Karpas-422 (cell line): ENCODE results near the gene TERF2IP. TPM values are rescaled to one million over a fixed set of nuclear protein-coding genes. Genes with fewer than 3 reads are reported as not detected.

ENCODE experiments used
- DNase-seq: peaks from one replicate; pipeline ENCODE4 v3.0.0-alpha.2; 2015
- H2AFZ ChIP-seq: fragments of 200-600 bp; sonication (generic); 2 replicates; pipeline ENCODE4 v1.6.1; 2014; ENCODE audit warnings: antibody characterized with exemption, low read length, mixed read lengths
- H3K27ac ChIP-seq: fragments of 200-600 bp; sonication (generic); 2 replicates; pipeline ENCODE4 v1.5.1; 2014; ENCODE audit warnings: mild to moderate bottlenecking, low read length, moderate library complexity
- H3K27me3 ChIP-seq: fragments of 200-600 bp; sonication (generic); 2 replicates; pipeline ENCODE4 v1.6.1; 2014; ENCODE audit warnings: low read length, mixed read lengths
- H3K36me3 ChIP-seq: fragments of 200-600 bp; sonication (generic); 2 replicates; pipeline ENCODE4 v1.6.1; 2014; ENCODE audit warnings: low read length, mixed read lengths; ENCODE audit not compliant: insufficient read depth
- H3K4me1 ChIP-seq: fragments of 200-600 bp; sonication (generic); 2 replicates; pipeline ENCODE4 v1.6.1; 2014; ENCODE audit warnings: mild to moderate bottlenecking, low read length, mixed read lengths
- H3K4me2 ChIP-seq: fragments of 200-600 bp; sonication (generic); 2 replicates; pipeline ENCODE4 v1.6.1; 2014; ENCODE audit warnings: low read length, low read depth, mild to moderate bottlenecking; ENCODE audit not compliant: poor library complexity, severe bottlenecking
- H3K4me3 ChIP-seq: fragments of 200-600 bp; sonication (generic); 2 replicates; pipeline ENCODE4 v1.5.1; 2014; ENCODE audit warnings: mild to moderate bottlenecking, antibody characterized with exemption, low read length, mixed read lengths
- H3K79me2 ChIP-seq: fragments of 200-600 bp; sonication (generic); 2 replicates; pipeline ENCODE4 v1.6.1; 2014; ENCODE audit warnings: mild to moderate bottlenecking, low read length, mixed read lengths
- H3K9ac ChIP-seq: fragments of 200-600 bp; sonication (generic); 2 replicates; pipeline ENCODE4 v1.6.0; 2014; ENCODE audit warnings: low read length
- H3K9me2 ChIP-seq: fragments of 200-600 bp; sonication (generic), shearing (Covaris generic); replicated peaks from 2 replicates; pipeline ENCODE4 v1.6.0; 2014; ENCODE audit warnings: mild to moderate bottlenecking, low read length, moderate library complexity; ENCODE audit not compliant: insufficient read depth
- H3K9me3 ChIP-seq: fragments of 300-700, 200-600 bp; sonication (generic); 2 replicates; pipeline ENCODE4 v1.6.1; 2014; ENCODE audit warnings: low read length, mixed read lengths
- H4K20me1 ChIP-seq: fragments of 200-600 bp; sonication (generic); 2 replicates; pipeline ENCODE4 v1.6.1; 2014; ENCODE audit warnings: mild to moderate bottlenecking, antibody characterized with exemption, low read length, low read depth; ENCODE audit not compliant: insufficient read depth
- total RNA-seq: library from RNA; depleted of rRNA; stranded (reverse); fragments of >200 nt; shearing (Covaris generic); gene quantifications from 2 replicates; pipeline ENCODE4 v1.2.3, GENCODE V29; 2014; ENCODE audit warnings: low replicate concordance

The TERF2IP gene
- total RNA-seq, 1 experiment from 2014 or later = 50.2 TPM

DNA sequence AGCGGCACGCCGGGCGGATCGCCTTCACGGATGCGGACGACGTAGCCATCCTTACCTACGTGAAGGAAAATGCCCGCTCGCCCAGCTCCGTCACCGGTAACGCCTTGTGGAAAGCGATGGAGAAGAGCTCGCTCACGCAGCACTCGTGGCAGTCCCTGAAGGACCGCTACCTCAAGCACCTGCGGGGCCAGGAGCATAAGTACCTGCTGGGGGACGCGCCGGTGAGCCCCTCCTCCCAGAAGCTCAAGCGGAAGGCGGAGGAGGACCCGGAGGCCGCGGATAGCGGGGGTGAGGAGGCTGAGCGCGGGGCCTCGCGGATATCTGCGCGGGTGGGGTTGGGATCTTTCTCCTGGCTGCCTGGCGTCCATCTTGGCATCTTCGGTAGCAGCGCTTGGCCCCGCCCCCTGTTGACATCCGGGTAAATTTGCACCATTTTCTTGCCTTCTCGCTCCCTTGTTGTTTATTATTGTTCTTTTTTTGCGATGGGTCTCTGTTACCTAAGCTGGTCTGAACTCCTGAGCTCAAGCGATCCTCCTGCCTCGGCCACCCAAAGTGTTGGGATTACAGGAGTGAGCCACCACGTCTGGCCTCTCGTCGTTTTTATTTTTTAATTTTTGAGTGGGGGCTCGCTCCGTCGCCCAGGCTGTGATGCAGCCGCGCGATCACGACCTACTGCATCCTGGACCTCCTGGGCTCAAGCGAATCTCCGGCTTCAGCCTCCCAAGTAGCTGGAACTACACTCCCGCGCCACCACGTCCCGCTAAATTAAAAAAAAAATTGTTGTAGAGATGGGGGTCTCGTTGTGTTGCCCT, 898 bp downstream of the TERF2IP start:
- H3K9me3 ChIP-seq = no peaks in the 10 kb centered on the region

GRCh38 chr16:75653922-75654321, 6.3 kb downstream of the TERF2IP start:
- Histone ChIP-seq H2AFZ (no peak overlapping the region), H3K27me3 (no peaks in the 10 kb centered on the region), H3K36me3 (peaks cover 45% of the 10 kb centered on the region), H4K20me1 (peaks cover 5% of the 10 kb centered on the region; the same call in 1 of the 2 replicates), H3K4me2 (peak overlapping the region; percentile 98), H3K9me3 (no peaks in the 10 kb centered on the region), H3K4me1 (peaks cover 51% of the 10 kb centered on the region), H3K79me2 (peaks cover 83% of the 10 kb centered on the region), H3K9me2 (no peaks in the 10 kb centered on the region), H3K27ac (peak overlapping the region; percentile 92), H3K9ac (peak overlapping the region; percentile 66), H3K4me3 (peak overlapping the region; percentile 55)
- DNase-seq = peak; percentile 80

More for the DNA sequence above, 898 bp downstream of the TERF2IP start:
- peak overlapping the region; percentile 95 for H3K4me3 ChIP-seq
- H4K20me1 ChIP-seq = peaks cover 23% of the 10 kb centered on the region
- peaks cover 95% of the 10 kb centered on the region for H3K79me2 ChIP-seq
- DNase-seq = peak; percentile 93
- H3K4me2 ChIP-seq = peak overlapping the region; percentile 98
- peak overlapping the region; percentile 96 for H3K9ac ChIP-seq
- no peaks in the 10 kb centered on the region for H3K27me3 ChIP-seq
- H3K36me3 ChIP-seq = peaks cover 23% of the 10 kb centered on the region; the same call in 1 of the 2 replicates
- peak overlapping the region; percentile 15 for H2AFZ ChIP-seq
- no peaks in the 10 kb centered on the region for H3K9me2 ChIP-seq
- H3K4me1 ChIP-seq = peaks cover 64% of the 10 kb centered on the region
- peak overlapping the region; percentile 92 for H3K27ac ChIP-seq

DNA sequence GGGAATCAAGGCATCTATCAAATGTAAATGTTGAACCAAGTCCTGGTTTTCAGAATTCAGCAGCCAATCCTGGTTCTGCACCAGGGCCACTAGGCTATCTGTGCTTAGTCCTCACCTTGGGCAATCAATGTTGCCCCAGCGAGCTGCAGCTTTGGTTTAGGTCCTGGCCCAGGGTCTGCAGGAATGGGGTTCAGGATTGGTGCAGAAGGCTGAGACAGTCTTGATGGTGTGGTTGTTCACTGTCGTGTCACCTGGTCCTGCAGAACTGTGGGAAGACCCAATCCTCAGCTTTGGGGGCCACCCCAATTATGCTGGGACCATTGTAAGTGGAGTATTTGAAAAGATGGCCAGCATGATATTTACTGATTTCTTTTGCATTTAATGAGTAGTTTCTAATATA, 10.6 kb downstream of the TERF2IP start:
- Histone ChIP-seq H3K4me3 (no peak overlapping the region), H3K27ac (no peak overlapping the region), H2AFZ (no peak overlapping the region), H3K9me2 (no peaks in the 10 kb centered on the region), H3K9me3 (no peaks in the 10 kb centered on the region), H3K4me2 (no peak overlapping the region), H3K27me3 (no peaks in the 10 kb centered on the region), H3K4me1 (peaks cover 14% of the 10 kb centered on the region), H4K20me1 (no peaks in the 10 kb centered on the region; the same call in 1 of the 2 replicates), H3K36me3 (peaks cover 45% of the 10 kb centered on the region), H3K9ac (no peak overlapping the region), H3K79me2 (peaks cover 40% of the 10 kb centered on the region)
- DNase-seq = no peak

DNA sequence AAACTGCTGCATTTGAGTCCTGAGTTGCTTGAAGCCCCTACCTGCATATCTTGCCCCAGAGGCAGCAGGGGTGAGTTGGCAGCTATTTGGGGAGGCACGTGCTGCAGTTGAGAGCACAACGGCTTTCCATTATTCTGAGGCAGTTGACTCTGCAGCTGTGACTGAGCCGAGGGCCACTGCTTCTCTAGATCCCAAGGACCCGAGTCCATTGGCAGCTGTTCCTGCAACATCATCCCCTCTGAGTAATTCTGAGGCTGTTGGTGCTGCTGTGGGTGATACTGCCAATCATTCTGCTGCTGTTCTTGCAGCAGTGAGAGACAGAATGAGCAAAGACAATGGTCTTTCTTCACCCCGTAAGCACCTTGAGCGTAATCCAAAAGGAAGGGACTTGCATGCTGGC, 12.7 kb downstream of the TERF2IP start:
- no peak for DNase-seq
- H3K9me3 ChIP-seq = no peaks in the 10 kb centered on the region
- H3K27ac ChIP-seq = no peak overlapping the region
- no peak overlapping the region for H3K4me2 ChIP-seq
- H4K20me1 ChIP-seq = no peaks in the 10 kb centered on the region
- H3K9me2 ChIP-seq = no peaks in the 10 kb centered on the region
- no peaks in the 10 kb centered on the region for H3K4me1 ChIP-seq
- no peaks in the 10 kb centered on the region for H3K27me3 ChIP-seq
- H3K4me3 ChIP-seq = no peak overlapping the region
- H3K79me2 ChIP-seq = peaks cover 25% of the 10 kb centered on the region
- no peak overlapping the region for H2AFZ ChIP-seq
- no peak overlapping the region for H3K9ac ChIP-seq
- peaks cover 36% of the 10 kb centered on the region for H3K36me3 ChIP-seq

DNA sequence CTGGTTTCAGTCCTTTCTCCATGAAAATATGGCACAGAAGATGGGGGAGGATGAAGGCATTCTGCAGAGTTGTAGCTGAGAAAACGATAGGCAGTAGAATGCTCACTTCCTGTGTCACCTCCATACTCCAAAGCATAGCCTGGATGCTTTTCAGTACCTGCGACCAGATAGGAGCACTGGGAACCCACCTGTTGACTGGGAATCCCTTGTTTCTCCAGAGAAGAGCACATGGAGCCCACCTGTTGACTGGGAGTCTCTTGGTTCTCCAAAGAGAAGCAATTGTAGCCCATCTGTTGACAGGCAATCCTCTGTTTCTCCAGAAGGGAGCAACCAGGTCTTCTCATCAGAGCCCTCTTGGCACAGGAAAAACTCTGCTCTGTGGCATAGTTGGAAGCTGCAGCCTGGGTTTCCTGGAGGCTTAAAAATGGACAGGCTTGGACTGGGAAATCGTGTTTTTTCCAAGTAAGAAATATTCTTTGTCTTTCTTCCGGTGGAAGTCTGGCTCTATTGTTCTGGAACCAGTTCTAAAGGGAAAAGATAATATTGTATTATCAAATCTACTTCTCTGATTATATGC, 13.2 kb downstream of the TERF2IP start:
- Histone ChIP-seq H3K4me3 (no peak overlapping the region), H3K9ac (no peak overlapping the region), H3K4me1 (no peaks in the 10 kb centered on the region), H3K4me2 (no peak overlapping the region), H3K36me3 (peaks cover 31% of the 10 kb centered on the region), H3K9me3 (no peaks in the 10 kb centered on the region), H4K20me1 (no peaks in the 10 kb centered on the region), H3K79me2 (peaks cover 21% of the 10 kb centered on the region), H3K27me3 (no peaks in the 10 kb centered on the region), H3K27ac (no peak overlapping the region), H3K9me2 (no peaks in the 10 kb centered on the region), H2AFZ (no peak overlapping the region)
- no peak for DNase-seq

- no peaks in the 10 kb centered on the region for H3K4me1 ChIP-seq
- no peaks in the 10 kb centered on the region for H3K9me2 ChIP-seq
- DNase-seq = no peak
- no peaks in the 10 kb centered on the region for H3K36me3 ChIP-seq
- H3K9me3 ChIP-seq = no peaks in the 10 kb centered on the region
- H3K4me3 ChIP-seq = no peak overlapping the region
- H2AFZ ChIP-seq = no peak overlapping the region
- H3K9ac ChIP-seq = no peak overlapping the region
- H3K4me2 ChIP-seq = no peak overlapping the region
- no peaks in the 10 kb centered on the region for H3K79me2 ChIP-seq
- no peaks in the 10 kb centered on the region for H4K20me1 ChIP-seq
- no peaks in the 10 kb centered on the region for H3K27me3 ChIP-seq
- no peak overlapping the region for H3K27ac ChIP-seq
Measured at GRCh38 chr16:75667503-75667902, 19.9 kb downstream of the TERF2IP start.

GRCh38 chr16:75676909-75677308, 29.3 kb downstream of the TERF2IP start, which contains the start of gene CPHXL2:
Gene CPHXL2, minus strand, starts transcription at chr16:75677009. Its CDS starts 10 bp downstream, at chr16:75676999.
- no peak within 1 kb of the TSS for H2AFZ ChIP-seq
- H3K9ac ChIP-seq = no peak within 1 kb of the TSS
- no peaks in the 10 kb centered on the region for H3K27me3 ChIP-seq
- no peaks in the 10 kb centered on the region for H3K9me2 ChIP-seq
- no peaks in the 10 kb centered on the region for H3K9me3 ChIP-seq
- no peaks in the 10 kb centered on the region for H3K36me3 ChIP-seq
- no peaks in the 10 kb centered on the region for H3K4me1 ChIP-seq
- H3K27ac ChIP-seq = no peak within 1 kb of the TSS
- H4K20me1 ChIP-seq = no peaks in the 10 kb centered on the region
- H3K79me2 ChIP-seq = no peaks in the 10 kb centered on the region
- no peak within 1 kb of the TSS for H3K4me2 ChIP-seq
- DNase-seq = no peak
- H3K4me3 ChIP-seq = no peak within 1 kb of the TSS

- H4K20me1 ChIP-seq = no peaks in the 10 kb centered on the region
- no peaks in the 10 kb centered on the region for H3K9me3 ChIP-seq
- H3K27ac ChIP-seq = no peak overlapping the region
- H3K79me2 ChIP-seq = no peaks in the 10 kb centered on the region
- no peak overlapping the region for H2AFZ ChIP-seq
- H3K27me3 ChIP-seq = no peaks in the 10 kb centered on the region
- H3K4me3 ChIP-seq = no peak overlapping the region
- H3K4me2 ChIP-seq = no peak overlapping the region
- H3K36me3 ChIP-seq = no peaks in the 10 kb centered on the region
- H3K9ac ChIP-seq = no peak overlapping the region
- H3K9me2 ChIP-seq = no peaks in the 10 kb centered on the region
- no peaks in the 10 kb centered on the region for H3K4me1 ChIP-seq
- no peak for DNase-seq
Measured at GRCh38 chr16:75679366-75679765, 31.8 kb downstream of the TERF2IP start.
